Head of caudate nucleus (tissue), 42 donors: Measurements from ENCODE around the gene APOB.

Source experiments
- DNase-seq, 42 donors: peaks; one replicate each; pipeline versions ENCODE4 v3.0.0 to v3.0.0-alpha.2; 2020 to 2021; ENCODE audit warnings: mixed read lengths in 7 of 42
- intact Hi-C: fragments of 100-400 bp; cut with DNase I; formaldehyde crosslinking; loops from one replicate; pipeline ENCODE4 v1.15.0; 2022

APOB gene

DNA sequence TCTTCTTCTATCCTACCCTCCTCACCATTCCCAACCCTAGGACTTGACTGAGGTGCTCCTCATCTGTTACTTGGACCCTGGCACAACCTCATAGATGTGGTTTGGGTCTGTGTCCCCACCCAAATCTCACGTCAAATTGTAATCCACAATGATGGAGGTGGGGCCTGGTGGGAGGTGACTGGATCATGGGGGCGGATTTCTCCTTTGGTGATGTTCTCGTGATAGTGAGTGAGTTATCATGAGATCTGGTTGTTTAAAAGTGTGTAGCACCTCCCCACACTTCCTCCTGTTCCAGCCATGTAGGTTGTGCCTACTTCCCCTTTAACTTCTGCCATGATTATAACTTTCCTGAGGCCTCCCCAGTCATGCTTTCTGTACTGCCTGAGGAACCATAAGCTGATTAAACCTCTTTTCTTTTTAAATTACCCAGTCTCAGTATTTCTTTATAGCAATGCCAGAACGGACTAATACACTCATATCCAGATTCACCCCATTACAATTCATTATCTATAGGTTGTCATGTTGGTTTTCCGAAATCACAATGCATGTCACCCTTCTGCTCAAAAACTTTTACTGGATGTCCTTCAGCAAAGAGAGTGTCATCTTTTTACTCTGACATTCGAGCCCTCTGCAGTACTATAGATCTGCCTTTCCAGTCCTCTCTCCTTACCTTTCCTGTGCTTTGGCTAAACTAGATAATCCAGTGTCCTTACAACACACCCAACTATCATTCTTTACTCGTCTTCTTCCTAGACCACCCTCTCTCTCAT lies 45.7 kb downstream of the APOB start:
- intact Hi-C loops = no loop called here

DNA sequence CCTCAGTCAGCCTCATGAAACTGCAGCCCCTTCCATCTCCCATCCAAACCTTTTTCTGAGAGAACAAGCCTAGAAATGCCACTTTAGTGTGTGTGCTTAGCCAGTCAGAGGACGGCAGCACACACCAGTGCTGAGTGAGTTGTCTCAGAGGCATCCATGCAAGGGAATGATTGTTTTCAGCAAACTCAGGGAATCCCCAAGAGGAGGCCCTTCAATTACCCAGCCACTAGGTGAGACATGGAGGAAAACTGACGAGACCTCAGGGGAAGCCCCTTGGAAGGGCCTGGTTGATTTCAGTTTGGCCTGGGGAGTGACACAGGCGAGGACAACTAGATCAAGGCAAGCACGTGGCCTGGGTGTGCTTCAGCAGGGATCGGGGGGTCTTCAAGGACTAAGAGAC lies 49.7 kb downstream of the APOB start:
- intact Hi-C loops = no loop called here
- DNase-seq = no peak

More for the DNA sequence above, 45.7 kb downstream of the APOB start:
- no peak for DNase-seq

DNA sequence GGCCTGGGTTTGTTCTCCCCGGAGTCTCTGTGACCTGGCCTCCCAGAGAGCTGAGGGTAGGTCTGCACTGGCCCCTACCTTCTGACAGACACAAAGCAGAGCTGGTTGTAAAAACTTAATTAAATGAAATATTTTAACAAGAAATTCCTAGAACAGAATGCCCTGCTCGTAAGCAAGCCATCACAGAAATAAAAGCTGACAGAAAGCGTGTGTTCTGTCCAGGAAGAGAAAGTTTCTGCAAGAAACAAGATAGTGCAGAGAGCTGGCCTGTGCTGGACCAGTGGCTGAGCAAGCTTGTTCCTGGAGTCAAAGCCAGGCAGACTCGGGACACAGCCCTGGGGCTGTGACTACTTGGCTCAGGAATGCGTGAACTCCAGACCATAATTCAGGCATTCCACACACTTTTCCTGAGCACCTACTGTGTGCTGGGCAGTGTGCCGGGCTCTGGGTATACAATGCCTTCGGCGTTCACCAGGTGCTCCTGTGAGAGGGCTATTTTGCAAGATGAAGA lies 51.6 kb downstream of the APOB start:
- intact Hi-C loops = no loop called here
- no peak for DNase-seq

DNA sequence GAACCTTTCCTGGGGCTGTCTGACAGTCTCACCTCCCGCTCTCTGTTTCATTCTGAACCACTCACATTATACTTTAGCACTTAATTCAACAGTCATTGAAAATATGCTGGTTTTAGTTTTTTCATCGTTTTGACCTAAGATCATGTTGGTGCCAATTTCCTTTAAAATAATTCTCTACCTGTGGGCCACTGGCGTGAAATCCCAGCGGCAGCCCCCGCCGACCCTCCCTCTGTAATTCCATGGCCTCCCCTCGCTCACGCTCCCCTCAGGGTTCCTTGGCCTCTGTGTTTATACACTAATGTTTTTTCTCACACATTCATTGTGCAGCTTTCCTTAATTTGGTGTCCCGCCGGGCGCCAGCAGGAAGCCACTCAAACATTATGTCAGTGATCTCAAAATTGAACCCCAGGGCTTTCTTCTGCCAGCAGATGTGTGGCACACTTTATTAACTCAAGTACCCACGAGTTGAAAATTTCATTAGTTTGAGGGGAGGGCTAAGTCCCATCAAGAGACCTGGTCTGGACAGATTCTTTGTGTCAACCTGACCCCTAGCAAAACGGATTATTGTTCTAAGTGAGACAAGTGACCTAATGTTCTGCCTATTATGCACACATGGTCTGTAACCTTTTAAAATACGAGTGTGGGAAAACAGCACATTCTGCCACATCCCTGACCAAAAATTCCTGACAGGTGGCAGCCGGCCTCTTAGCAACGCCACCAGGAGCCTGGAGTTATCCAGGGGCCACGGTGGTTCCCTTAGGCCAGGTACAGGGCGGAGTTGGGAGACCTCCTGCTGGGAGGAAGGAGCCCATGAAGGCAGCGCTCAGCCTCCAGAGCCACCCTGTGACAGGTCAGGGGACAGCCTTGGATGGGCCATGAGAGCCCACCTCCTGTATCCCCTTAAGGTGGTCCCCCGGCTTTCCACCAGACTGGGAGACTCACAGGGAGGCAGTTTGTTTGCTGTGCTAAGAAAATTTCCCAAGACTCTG lies 53.1 kb downstream of the APOB start:
- peak in 1 of 42 donors; percentile 10 for DNase-seq
- intact Hi-C loops = no loop called here

DNA sequence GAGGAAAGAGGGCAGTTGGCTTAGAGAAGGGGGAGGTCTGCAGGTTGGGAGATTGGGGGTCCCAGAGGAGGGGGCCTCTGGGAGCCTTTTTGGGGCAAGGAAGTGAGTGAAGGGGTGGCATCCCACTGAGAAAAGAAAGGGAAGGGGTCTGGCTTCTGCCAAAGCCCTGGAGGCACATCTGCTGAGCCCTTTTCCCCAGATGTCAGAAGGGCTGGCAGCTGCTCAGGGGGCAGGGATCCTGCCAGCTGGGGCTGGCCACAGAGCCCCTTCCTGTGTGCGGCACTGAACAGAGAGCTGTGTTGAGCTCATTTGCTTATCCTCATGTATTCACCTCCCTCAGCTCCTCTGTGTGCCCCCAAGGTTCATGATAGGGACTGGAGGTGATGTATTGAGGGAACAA lies 54.5 kb downstream of the APOB start:
- intact Hi-C loops = no loop called here

DNA sequence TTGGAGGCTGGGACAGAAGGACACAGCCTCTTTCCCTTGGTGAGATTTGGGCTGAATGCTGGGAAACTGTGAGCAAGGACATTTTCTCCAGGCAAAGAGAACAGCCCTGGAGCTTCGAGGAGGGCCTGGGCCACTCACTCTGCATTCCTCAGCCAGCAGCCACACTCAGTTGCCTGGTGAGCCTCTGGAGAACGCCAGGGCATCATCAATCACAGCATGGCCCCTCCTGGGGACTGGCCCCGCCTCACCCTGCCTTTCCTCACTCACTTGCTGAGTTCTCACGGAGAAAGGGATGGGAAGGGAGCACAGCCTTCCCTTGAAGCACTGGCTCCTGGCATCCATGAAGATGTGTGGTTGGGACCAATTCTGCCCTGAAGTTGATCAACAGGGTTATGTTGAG lies 55.0 kb downstream of the APOB start:
- intact Hi-C loops = no loop called here
- no peak for DNase-seq

More for the DNA sequence above, 54.5 kb downstream of the APOB start:
- DNase-seq = no peak

DNA sequence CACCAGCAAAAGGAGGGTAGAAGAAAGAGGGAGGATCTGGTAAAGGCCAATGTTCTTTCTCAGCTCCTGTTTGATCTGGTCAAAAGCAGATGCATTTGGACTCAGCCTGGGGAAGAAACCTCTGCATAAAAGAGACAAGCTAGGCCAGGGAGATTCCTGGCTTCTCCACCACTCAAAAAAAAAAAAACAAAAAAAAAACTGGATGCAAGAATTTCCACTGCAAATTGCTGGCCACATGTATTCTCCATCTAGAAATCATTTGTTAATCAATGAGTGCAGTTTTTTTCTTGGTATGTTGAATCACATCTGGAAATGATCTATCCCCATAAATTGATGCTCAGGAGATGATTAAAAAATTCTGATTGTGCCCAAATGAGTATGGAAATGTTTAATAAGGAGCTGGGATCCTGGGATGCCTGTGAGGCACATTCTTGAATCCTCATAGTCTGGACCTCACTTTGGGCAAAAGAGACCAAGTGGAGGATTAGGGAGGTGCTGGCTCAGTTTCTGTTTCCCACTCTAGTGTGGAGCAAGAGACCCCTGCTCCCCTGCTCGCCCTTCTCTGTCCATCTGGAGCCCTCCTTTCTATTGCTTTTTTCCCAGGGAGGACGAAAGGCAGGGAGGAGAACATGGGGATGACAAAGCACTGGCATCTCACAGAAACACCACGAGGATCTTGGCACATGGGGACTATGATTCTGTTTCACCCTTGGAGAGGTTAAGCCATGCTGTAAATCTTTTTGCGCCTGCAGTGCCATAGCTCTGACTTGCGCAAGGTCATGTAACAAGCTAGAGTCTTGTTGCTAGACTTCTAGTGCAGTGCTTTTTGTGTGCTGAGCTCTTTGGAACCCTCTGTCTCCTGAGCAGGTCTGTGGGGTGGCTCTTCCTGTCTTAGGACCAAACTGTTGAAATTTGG lies 57.6 kb downstream of the APOB start:
- DNase-seq = no peak
- intact Hi-C loops = no loop called here

DNA sequence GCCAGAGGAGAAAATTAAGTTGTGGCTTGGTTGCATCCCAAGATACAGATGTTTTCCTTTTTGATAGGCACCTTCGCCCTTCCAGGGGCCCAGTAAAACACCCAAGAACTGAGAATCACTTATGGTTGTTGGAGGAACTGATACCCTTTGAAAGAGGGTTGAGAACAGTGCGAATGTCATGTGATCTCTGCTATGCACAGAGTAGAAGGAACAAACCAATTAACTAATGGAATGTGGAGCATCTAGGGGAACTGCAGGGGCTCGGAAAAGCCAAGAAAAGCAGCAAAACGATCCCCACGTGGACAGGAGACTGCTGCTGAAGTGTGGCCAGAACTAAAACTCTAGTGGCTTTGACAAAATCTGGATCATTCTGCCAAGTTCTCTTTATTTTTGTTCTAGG lies 58.8 kb downstream of the APOB start:
- DNase-seq = no peak
- intact Hi-C loops = no loop called here

DNA sequence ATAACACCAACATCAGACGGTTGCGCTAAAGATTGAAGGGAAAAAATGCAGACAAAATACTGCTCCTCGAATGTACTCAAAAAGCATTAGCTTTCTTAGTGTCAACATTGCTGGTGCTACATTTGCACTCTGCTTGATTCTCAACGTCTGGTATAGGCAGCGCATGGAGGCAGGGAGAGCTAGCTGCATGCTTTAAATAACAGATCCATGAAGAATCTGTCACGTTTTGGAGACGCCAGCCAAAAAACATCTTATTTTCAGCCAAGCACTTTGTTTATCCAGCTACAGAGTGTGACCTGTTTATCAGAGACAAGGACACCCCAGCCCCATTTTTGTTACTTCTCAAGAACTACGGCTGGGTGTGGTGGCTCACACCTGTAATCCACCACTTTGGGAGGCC lies 59.5 kb downstream of the APOB start:
- intact Hi-C loops = no loop called here

DNA sequence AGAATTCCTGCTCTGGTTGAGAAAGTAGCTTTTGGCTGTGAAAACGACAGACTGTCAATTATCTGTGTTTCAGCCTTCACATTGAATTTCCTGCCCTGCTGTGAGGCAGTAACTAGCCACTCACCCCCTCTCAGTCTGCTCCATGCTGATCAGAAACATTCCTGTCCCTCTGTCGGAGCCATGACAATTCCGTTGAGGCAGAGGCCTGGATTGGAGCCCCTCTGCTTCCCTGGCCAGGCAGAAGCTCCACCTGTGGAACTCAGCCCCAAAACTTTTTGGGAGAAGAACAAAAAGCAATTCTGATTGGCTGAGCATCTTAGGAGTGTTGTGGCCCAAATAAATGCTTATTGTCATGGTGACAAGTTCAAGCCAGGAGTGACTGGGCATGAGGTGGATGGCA lies 60.0 kb downstream of the APOB start:
- intact Hi-C loops = no loop called here

More for the DNA sequence above, 59.5 kb downstream of the APOB start:
- DNase-seq = no peak

DNA sequence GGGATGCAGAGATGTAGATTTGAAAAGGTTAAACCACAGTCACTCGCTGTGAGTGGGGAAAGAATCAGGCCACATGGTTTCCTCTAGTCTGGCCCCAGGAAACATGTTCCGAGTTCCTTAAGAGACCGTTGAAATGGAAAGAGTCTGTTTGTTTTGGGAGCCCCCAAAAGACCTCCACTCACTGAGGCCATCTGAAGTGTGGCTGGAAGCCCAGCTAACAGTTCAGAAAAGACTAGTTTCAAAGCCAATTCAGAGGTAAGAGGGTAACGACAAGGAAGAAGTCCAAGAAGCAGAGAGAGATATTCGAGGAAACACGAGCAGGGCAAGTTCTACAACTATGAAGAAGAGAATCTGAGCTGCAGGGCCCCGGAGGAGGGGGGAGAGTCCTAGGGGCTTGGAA lies 61.0 kb downstream of the APOB start:
- intact Hi-C loops = no loop called here
- DNase-seq = no peak

More for the DNA sequence above, 60.0 kb downstream of the APOB start:
- no peak for DNase-seq

DNA sequence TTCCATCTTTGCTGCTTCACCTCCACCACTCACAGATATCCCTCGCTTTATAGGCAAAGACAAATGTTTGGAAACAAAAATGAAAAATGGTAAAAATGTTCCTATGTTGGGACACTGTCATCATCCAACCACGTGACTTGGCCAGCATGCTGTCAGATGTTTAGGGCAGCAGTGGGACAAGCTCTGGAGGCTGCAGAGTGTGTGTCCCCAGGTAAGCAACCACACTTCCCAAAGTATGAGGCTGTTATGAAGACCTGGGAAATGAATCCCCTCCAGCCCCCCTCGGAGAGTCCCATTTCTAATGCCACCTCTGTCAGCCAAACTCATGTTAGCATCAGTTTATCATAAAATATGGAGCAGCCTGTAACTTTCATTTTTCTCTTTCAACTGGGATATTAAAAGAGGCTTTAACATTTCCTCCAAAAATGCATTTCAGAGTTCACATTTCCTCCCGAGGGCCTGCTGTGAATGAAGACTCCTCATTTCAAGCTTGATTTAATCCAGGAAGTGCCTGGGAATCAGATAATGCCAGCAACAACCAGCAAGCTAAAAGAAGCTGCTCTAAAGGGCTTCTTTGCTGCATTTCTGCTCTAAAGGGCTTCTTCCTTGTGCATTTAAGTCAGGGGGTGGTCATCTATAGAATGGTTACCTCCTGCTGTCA lies 66.2 kb downstream of the APOB start:
- DNase-seq = no peak
- intact Hi-C loops = no loop called here

DNA sequence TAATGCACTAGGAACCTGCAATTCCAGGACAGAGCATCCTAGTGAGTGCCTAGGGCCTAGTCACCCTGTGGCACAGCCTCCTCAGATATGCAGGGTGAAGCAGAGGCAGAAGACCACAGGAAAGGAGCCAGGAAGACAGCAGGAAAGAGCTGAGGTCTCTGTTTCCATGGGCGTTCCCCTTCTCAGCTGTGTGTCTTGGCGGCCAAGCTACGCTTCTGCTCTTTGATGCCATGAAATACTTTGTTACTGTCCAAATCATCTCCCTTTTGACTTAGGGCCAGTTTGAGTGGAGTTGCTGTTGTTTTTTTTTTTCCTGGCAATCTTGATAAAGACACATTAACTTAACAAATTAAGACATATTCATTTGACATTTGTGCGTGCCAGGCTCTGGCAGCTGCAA lies 67.3 kb downstream of the APOB start:
- DNase-seq = no peak

DNA sequence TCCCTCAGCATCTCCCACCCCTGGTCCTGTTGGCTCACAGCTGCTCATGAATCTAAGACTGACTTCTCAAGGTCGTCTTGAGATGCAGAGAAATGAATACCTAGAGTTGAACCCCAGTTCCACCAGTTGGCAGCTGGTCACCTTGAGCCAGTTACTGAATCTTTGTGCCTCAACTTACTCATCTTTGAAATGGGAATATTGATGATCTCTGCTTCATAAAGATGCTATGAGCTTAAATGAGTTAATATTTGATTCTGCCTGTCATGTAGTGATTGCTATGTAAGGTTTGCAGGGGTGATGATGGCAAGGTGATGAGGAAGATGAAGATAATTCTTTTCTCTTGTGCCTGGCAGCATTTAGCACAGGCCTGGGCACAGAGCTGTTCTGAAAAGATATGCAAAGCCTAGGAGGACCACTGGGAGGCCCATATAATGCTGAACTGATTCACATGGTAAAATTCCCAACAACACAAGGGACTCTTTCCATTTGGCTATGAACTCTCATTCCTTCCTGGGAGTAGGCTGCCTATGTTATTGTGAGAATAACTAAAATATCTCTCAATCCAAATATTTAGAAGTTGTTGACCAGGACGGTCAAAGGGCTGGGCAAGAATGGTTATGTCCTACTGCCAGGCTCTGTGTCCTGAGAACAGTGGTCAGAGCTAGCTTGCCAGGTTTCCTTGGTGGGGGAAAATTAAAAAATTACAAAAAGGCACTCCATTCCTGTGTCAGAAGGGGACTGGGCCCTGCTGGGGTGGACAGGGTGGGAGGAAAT lies 70.9 kb downstream of the APOB start:
- DNase-seq = no peak
- intact Hi-C loops = no loop called here

More for the DNA sequence above, 67.3 kb downstream of the APOB start:
- intact Hi-C loops = no loop called here

DNA sequence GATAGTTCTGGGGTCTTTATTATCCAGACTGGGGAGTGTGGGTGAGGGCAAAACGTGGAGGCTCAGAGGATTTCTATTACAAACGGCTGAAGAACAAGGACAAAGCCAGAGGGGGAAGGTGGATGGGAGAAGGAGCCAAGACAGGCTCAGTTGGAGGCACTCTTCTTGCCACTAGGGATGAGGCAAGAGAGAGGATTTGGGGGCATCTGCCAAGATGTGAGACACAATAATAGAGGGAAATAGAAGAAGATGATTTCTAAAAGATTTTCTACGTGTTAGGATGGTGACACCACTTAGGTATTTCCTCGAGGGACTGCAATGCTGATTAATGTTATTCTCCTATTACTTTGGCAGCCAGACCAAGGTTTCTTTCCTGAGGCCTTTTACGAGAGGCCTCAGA lies 71.8 kb downstream of the APOB start:
- intact Hi-C loops = no loop called here
- DNase-seq = no peak

DNA sequence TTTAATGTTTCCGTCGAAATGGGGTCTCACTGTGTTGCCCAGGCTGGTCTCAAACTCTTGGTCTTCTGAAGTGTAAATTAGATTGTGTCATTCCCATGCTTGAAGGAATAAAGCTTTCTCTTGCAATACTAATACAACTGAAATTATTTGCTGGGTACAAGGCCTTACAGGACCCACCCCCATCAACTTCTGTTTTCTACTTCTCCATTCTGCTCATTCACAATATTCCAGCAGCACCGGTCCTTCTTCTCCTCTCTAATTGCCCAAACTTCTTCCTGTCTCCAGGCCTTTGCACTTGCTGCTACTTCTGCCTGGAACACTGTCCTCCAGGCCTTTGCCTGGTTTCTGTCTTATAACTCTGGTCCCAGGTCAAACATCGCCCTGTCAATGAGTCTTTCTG lies 73.8 kb downstream of the APOB start:
- no peak for DNase-seq
- intact Hi-C loops = no loop called here

DNA sequence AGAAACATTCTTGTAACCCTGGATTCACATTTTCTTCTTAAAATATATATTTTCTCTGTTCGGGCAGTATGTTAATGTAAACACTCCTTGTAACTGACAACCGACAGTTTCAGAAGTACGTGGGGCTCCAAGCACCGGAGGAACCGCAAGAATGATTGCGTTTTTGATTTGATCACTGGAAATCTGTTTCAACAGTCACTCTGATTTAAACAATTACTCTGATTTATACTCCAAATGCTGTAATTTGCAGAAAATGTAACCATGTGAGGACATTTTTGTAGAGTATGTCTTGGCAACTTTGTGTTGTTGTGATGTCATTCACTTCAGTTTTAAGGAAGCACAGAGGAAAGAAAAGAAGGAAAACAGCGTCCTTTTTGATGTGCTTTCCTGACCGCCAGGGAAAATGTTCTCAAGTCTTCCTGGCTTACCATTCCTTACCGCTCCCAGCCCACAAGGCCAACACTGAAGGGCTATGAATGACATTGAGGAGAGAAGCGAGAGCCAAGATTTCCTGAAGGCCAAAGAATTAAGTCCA lies 77.7 kb downstream of the APOB start:
- DNase-seq = no peak
- intact Hi-C loops = no loop called here
